Upper lobe of right lung (tissue), 1 donor: ENCODE measurements around the gene NELL2. TPM values are rescaled to one million over a fixed set of nuclear protein-coding genes. Genes with fewer than 3 reads are reported as not detected.

Source experiments
- ATAC-seq: fragments of 200-7000 bp; cut with Tn5 transposase; one replicate; pipeline ENCODE4 v1.9.1; 2020; ENCODE audit warnings: mild to moderate bottlenecking, moderate library complexity
- DNase-seq: peaks from one replicate; pipeline ENCODE4 v3.0.0-alpha.2; 2020
- H3K27ac ChIP-seq: fragments of 200-600 bp; one replicate; pipeline ENCODE4 v1.8.0; 2022
- H3K27me3 ChIP-seq: fragments of 200-600 bp; one replicate; pipeline ENCODE4 v1.8.0; 2022; ENCODE audit warnings: mild to moderate bottlenecking
- H3K36me3 ChIP-seq: fragments of 200-600 bp; one replicate; pipeline ENCODE4 v1.8.0; 2022
- H3K4me1 ChIP-seq: fragments of 200-600 bp; one replicate; pipeline ENCODE4 v1.8.0; 2022
- H3K4me3 ChIP-seq: fragments of 200-600 bp; one replicate; pipeline ENCODE4 v1.8.0; 2022; ENCODE audit warnings: mild to moderate bottlenecking
- H3K9me3 ChIP-seq: fragments of 200-600 bp; one replicate; pipeline ENCODE4 v1.8.0; 2022
- intact Hi-C: fragments of 100-400 bp; cut with DNase I; formaldehyde crosslinking; loops from one replicate; pipeline ENCODE4 v1.11.0; 2022
- total RNA-seq: library from RNA; stranded (reverse); fragmentation: NEBNext Ultra II Directional; extraction: Animal tissue kit (Norgen Biotek cat#: 25700); gene quantifications from one replicate; pipeline ENCODE4 v1.2.1, GENCODE V29; 2021
- TF ChIP-seq, protein P1 (sequence below): fragments of 200-600 bp; IDR thresholded peaks from one replicate; pipeline ENCODE4 v1.8.0; 2022; ENCODE audit warnings: antibody characterized with exemption
- donor health status: DM: no; HTN: yes; CAD: no; lungs with severe emphysema.

The NELL2 gene
- total RNA-seq, 1 donor from 2014 or later: 1.6 TPM

GRCh38 chr12:44551631-44552030 is 324.5 kb downstream of the NELL2 start:
- H3K4me1 ChIP-seq: no peaks in the 10 kb centered on the region
- DNase-seq (no peak), ATAC-seq (no peak)
- intact Hi-C loops: no loop called here
- H3K36me3 ChIP-seq: no peaks in the 10 kb centered on the region
- H3K9me3 ChIP-seq: no peaks in the 10 kb centered on the region
- H3K27ac ChIP-seq: no peak overlapping the region
- TF ChIP-seq, protein P1, sequence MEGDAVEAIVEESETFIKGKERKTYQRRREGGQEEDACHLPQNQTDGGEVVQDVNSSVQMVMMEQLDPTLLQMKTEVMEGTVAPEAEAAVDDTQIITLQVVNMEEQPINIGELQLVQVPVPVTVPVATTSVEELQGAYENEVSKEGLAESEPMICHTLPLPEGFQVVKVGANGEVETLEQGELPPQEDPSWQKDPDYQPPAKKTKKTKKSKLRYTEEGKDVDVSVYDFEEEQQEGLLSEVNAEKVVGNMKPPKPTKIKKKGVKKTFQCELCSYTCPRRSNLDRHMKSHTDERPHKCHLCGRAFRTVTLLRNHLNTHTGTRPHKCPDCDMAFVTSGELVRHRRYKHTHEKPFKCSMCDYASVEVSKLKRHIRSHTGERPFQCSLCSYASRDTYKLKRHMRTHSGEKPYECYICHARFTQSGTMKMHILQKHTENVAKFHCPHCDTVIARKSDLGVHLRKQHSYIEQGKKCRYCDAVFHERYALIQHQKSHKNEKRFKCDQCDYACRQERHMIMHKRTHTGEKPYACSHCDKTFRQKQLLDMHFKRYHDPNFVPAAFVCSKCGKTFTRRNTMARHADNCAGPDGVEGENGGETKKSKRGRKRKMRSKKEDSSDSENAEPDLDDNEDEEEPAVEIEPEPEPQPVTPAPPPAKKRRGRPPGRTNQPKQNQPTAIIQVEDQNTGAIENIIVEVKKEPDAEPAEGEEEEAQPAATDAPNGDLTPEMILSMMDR: no peak
- no peak overlapping the region for H3K4me3 ChIP-seq
- no peaks in the 10 kb centered on the region for H3K27me3 ChIP-seq

DNA sequence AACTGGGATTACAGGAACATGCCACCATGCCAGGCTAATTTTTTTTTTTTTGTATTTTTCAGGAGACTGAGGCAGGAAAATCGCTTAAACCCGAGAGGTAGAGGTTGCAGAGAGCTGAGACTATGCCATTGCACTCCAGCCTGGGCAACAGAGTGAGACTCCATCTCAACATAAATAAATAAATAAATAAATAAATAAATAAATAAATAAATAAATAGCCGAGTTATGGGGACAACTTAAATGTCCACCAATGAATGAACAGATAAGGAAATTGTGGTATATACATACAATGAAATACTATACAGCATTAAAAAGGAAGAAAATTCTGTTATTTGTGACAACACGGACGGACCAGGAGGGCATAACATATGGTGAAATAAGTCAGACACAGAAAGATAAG is 325.7 kb downstream of the NELL2 start:
- Histone ChIP-seq H3K4me1 (no peaks in the 10 kb centered on the region), H3K4me3 (no peak overlapping the region), H3K36me3 (no peaks in the 10 kb centered on the region), H3K9me3 (no peaks in the 10 kb centered on the region), H3K27ac (no peak overlapping the region), H3K27me3 (no peaks in the 10 kb centered on the region)
- ATAC-seq (no peak), DNase-seq (no peak)
- intact Hi-C loops: no loop called here
- TF ChIP-seq, protein P1: no peak

DNA sequence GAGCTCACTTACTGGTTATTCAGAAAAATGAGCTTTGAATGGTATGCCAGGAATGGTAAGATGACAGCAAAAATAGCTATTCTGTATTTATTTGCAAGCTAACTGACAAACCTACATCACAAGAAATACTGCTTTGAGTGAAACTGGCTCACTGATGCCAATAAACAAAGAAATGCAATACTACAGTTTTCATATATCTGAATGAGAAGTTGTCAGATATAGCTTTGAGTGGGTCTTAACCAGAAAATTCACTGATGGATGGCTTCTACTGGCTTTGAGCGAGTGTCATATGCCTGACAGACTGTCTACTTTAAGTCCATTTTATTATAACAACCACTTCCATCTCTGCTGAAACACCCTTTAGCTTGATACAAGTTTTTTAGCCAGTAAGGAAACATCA is 330.1 kb downstream of the NELL2 start:
- Histone ChIP-seq H3K4me3 (no peak overlapping the region), H3K9me3 (no peaks in the 10 kb centered on the region), H3K36me3 (no peaks in the 10 kb centered on the region), H3K4me1 (no peaks in the 10 kb centered on the region), H3K27me3 (no peaks in the 10 kb centered on the region), H3K27ac (no peak overlapping the region)
- no peak for ATAC-seq
- no peak for DNase-seq
- intact Hi-C loops: no loop called here
- TF ChIP-seq, protein P1: no peak

- DNase-seq (no peak), ATAC-seq (no peak)
- H3K27me3 ChIP-seq: no peaks in the 10 kb centered on the region
- no peaks in the 10 kb centered on the region for H3K4me1 ChIP-seq
- no peak overlapping the region for H3K27ac ChIP-seq
- no peaks in the 10 kb centered on the region for H3K9me3 ChIP-seq
- no peak overlapping the region for H3K4me3 ChIP-seq
- intact Hi-C loops: no loop called here
- TF ChIP-seq, protein P1: no peak
- no peaks in the 10 kb centered on the region for H3K36me3 ChIP-seq
Measured at GRCh38 chr12:44544018-44544417, 332.1 kb downstream of the NELL2 start.

- ATAC-seq (no peak), DNase-seq (no peak)
- intact Hi-C loops: no loop called here
- Histone ChIP-seq H3K36me3 (no peaks in the 10 kb centered on the region), H3K4me3 (no peak overlapping the region), H3K9me3 (no peaks in the 10 kb centered on the region), H3K27ac (no peak overlapping the region), H3K27me3 (no peaks in the 10 kb centered on the region), H3K4me1 (no peaks in the 10 kb centered on the region)
- TF ChIP-seq, protein P1: no peak
Measured at GRCh38 chr12:44542716-44543115, 333.4 kb downstream of the NELL2 start.

GRCh38 chr12:44537354-44537753 is 338.8 kb downstream of the NELL2 start:
- TF ChIP-seq, protein P1: no peak
- no peaks in the 10 kb centered on the region for H3K9me3 ChIP-seq
- H3K27me3 ChIP-seq: no peaks in the 10 kb centered on the region
- no peak overlapping the region for H3K4me3 ChIP-seq
- H3K27ac ChIP-seq: no peak overlapping the region
- intact Hi-C loops: no loop called here
- no peak for DNase-seq
- ATAC-seq: no peak
- H3K4me1 ChIP-seq: no peaks in the 10 kb centered on the region
- no peaks in the 10 kb centered on the region for H3K36me3 ChIP-seq
